Head of caudate nucleus (tissue), 42 donors: ENCODE data around the gene NRN1.
"Not testable (repeated sequence)": the region's sequence is repeated elsewhere in the genome, so short reads cannot be mapped to it uniquely, and the experiment has no call there.

ENCODE experiments used
- DNase-seq, 42 donors: peaks; one replicate each; pipeline versions ENCODE4 v3.0.0 to v3.0.0-alpha.2; 2020 to 2021; ENCODE audit warnings: mixed read lengths in 7 of 42
- intact Hi-C: fragments of 100-400 bp; cut with DNase I; formaldehyde crosslinking; loops from one replicate; pipeline ENCODE4 v1.15.0; 2022

NRN1 gene

GRCh38 chr6:5990786-5991185, 15.9 kb downstream of the NRN1 start:
- intact Hi-C loops: no loop called here
- DNase-seq: no peak

- intact Hi-C loops: no loop called here
- DNase-seq: peak in 7 of 42 donors; percentile 19 to 55 (median 29)
Observed at GRCh38 chr6:5989141-5989723, 17.5 kb downstream of the NRN1 start.

- no peak for DNase-seq
- intact Hi-C loops: no loop called here
Observed at GRCh38 chr6:5986861-5987260, 19.9 kb downstream of the NRN1 start.

GRCh38 chr6:5984150-5985089, 22.3 kb downstream of the NRN1 start:
- intact Hi-C loops: no loop called here
- no peak for DNase-seq

- intact Hi-C loops: no loop called here
- no peak for DNase-seq
Observed at GRCh38 chr6:5981126-5982026, 25.3 kb downstream of the NRN1 start.

- no peak for DNase-seq
- intact Hi-C loops: no loop called here
Observed at GRCh38 chr6:5979650-5980420, 26.9 kb downstream of the NRN1 start.

GRCh38 chr6:5976811-5977210, 29.9 kb downstream of the NRN1 start:
- intact Hi-C loops: no loop called here
- no peak for DNase-seq

- intact Hi-C loops: no loop called here
Observed at GRCh38 chr6:5968817-5969734, 37.6 kb downstream of the NRN1 start.

GRCh38 chr6:5968036-5968435, 38.7 kb downstream of the NRN1 start:
- intact Hi-C loops, DNase-seq: not testable (repeated sequence)

More at GRCh38 chr6:5968817-5969734, 37.6 kb downstream of the NRN1 start:
- DNase-seq: peak in 18 of 42 donors; percentile 8 to 56 (median 24)

GRCh38 chr6:5967594-5967993, 39.1 kb downstream of the NRN1 start:
- intact Hi-C loops: no loop called here
- no peak for DNase-seq

- DNase-seq: no peak
- intact Hi-C loops: no loop called here
Observed at GRCh38 chr6:5962794-5963193, 43.9 kb downstream of the NRN1 start.

- no peak for DNase-seq
- intact Hi-C loops: no loop called here
Observed at GRCh38 chr6:5961836-5962235, 44.9 kb downstream of the NRN1 start.

GRCh38 chr6:5960456-5960855, 46.3 kb downstream of the NRN1 start:
- intact Hi-C loops: no loop called here
- no peak for DNase-seq

GRCh38 chr6:5958921-5959320, 47.8 kb downstream of the NRN1 start:
- DNase-seq: no peak
- intact Hi-C loops: no loop called here

GRCh38 chr6:5956939-5957338, 49.8 kb downstream of the NRN1 start:
- no peak for DNase-seq
- intact Hi-C loops: no loop called here

GRCh38 chr6:5950361-5950785, 56.4 kb downstream of the NRN1 start:
- DNase-seq: no peak
- intact Hi-C loops: no loop called here
